Kidney capillary endothelial cell (primary cell): ENCODE results near the gene KIAA0408.
"Not testable (repeated sequence)": the region's sequence is repeated elsewhere in the genome, so short reads cannot be mapped to it uniquely, and the experiment has no call there.

Experiments
- DNase-seq: peaks from one replicate; pipeline ENCODE4 v3.0.0-alpha.2; 2018; ENCODE audit warnings: low spot score

KIAA0408 gene

GRCh38 chr6:127412016-127412415 is 47.2 kb downstream of the KIAA0408 start:
- not testable (repeated sequence) for DNase-seq
